T-helper 17 cell (primary cell): Measurements from ENCODE around the gene ACTN1. TPM values are rescaled to one million over a fixed set of nuclear protein-coding genes. Genes with fewer than 3 reads are reported as not detected.

Source experiments
- ATAC-seq: fragments of 150-1000 bp; cut with Tn5 transposase; 2 replicates; pipeline ENCODE4 v1.10.0; 2021; ENCODE audit warnings: mild to moderate bottlenecking, moderate library complexity
- DNase-seq, 3 donors: peaks; one replicate each; pipeline versions ENCODE4 v3.0.0 to v3.0.0-alpha.2; 2020 to 2021
- H3K9me3 ChIP-seq: one replicate; pipeline ENCODE4 v1.7.0; 2013; ENCODE audit warnings: low read length, mild to moderate bottlenecking; ENCODE audit not compliant: control insufficient read depth, poor library complexity, severe bottlenecking
- H3K27ac Mint-ChIP-seq: one replicate; pipeline ENCODE4 v1.8.0; 2022; ENCODE audit warnings: mild to moderate bottlenecking, moderate library complexity, mixed read lengths
- H3K27me3 Mint-ChIP-seq: one replicate; pipeline ENCODE4 v1.8.0; 2022; ENCODE audit warnings: mixed read lengths
- H3K36me3 Mint-ChIP-seq: one replicate; pipeline ENCODE4 v1.8.0; 2022; ENCODE audit warnings: low read depth, mixed read lengths
- H3K4me1 Mint-ChIP-seq: one replicate; pipeline ENCODE4 v1.8.0; 2022; ENCODE audit warnings: mild to moderate bottlenecking, mixed read lengths
- H3K4me3 Mint-ChIP-seq: one replicate; pipeline ENCODE4 v1.8.0; 2022; ENCODE audit warnings: mild to moderate bottlenecking, moderate library complexity, mixed read lengths
- total RNA-seq, 4 donors: library from RNA in 2 of 4; stranded (reverse) in 2 of 4; gene quantifications; one replicate each; pipeline ENCODE4 v1.2.3 and lab custom pipeline; 2022 to 2026

The ACTN1 gene
- total RNA-seq, 2 donors from 2014 or later, result 36.8 to 88.9 TPM

GRCh38 chr14:68960123-68960522 lies 19.0 kb downstream of the ACTN1 start:
- H3K36me3 Mint-ChIP-seq, result peaks cover 6% of the 10 kb centered on the region
- H3K4me1 Mint-ChIP-seq, result peaks cover 23% of the 10 kb centered on the region
- H3K27me3 Mint-ChIP-seq, result no peaks in the 10 kb centered on the region
- peak overlapping the region; percentile 53 for H3K27ac Mint-ChIP-seq
- no peak for DNase-seq
- ATAC-seq, result no peak
- no peaks in the 10 kb centered on the region for H3K9me3 ChIP-seq
- peak overlapping the region; percentile 39 for H3K4me3 Mint-ChIP-seq

DNA sequence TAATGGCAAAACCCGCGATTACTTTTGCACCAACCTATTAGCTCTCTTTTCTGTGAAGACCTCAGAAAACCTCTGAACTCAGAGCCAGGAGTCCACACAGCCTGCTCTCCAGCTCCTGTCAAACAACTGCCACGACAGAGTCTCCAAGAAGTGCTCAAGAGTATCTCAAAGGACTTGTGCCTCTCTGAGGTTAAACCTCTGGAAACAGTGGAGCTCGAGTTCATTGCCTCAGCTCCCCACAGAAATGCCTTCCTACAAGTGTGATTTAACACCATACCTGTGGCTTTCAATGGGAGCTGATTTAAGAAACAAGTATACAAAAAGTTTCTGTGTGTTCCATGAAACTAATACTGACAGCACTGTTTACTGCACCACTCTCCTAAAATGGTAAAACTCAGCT lies 20.1 kb downstream of the ACTN1 start:
- no peaks in the 10 kb centered on the region for H3K9me3 ChIP-seq
- DNase-seq (no peak), ATAC-seq (no peak)
- Mint-ChIP-seq H3K27ac (peak overlapping the region; percentile 53), H3K4me3 (peak overlapping the region; percentile 31), H3K36me3 (peaks cover 6% of the 10 kb centered on the region), H3K27me3 (no peaks in the 10 kb centered on the region), H3K4me1 (peaks cover 26% of the 10 kb centered on the region)

DNA sequence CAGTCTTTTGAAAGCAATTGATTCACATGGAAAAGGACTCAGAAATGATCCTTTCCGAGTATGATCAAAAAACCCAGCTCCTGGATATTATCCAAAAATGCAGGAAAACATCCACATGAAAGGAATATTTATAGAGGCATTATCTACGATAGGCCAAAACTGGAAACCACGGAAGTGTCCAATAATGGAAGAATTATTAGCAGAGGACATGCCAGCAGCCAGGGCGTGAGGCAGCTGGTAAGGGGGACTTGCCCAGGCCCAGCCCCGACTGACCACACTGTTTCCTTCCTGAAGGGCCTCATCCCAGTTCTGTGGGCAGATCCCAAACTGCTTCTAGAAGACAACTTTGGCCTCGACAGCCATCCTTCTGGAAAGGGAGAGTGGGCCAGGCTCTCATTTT lies 20.5 kb downstream of the ACTN1 start:
- Mint-ChIP-seq H3K36me3 (peaks cover 6% of the 10 kb centered on the region), H3K4me3 (no peak overlapping the region), H3K27ac (no peak overlapping the region), H3K4me1 (peaks cover 26% of the 10 kb centered on the region), H3K27me3 (no peaks in the 10 kb centered on the region)
- no peaks in the 10 kb centered on the region for H3K9me3 ChIP-seq
- no peak for ATAC-seq
- no peak for DNase-seq

GRCh38 chr14:68957775-68958174 lies 21.3 kb downstream of the ACTN1 start:
- Mint-ChIP-seq H3K27ac (no peak overlapping the region), H3K27me3 (no peaks in the 10 kb centered on the region)

DNA sequence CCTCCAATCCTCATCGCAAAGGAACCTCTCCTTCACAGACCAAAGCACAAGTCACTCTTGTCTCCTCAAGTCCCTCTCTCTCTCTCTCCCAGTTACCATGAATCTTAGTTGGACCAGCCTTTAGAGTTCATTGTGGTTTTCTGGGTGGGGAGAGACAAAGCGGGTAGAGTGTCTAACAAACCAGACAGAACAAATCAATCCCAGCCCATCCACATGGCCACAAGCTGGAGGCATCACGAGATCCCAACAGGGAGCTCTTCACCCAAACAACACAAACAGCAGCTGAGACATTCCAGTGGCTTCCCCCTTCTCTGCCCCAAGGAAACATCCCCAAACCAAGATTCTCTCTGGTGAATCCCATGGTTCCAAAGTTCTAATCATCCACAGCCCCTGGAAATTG lies 22.4 kb downstream of the ACTN1 start:
- ATAC-seq, result no peak
- Mint-ChIP-seq H3K4me1 (peaks cover 20% of the 10 kb centered on the region), H3K27me3 (no peaks in the 10 kb centered on the region), H3K36me3 (peaks cover 2% of the 10 kb centered on the region), H3K4me3 (no peak overlapping the region), H3K27ac (no peak overlapping the region)
- no peak for DNase-seq
- H3K9me3 ChIP-seq, result no peaks in the 10 kb centered on the region

More at GRCh38 chr14:68957775-68958174, 21.3 kb downstream of the ACTN1 start:
- Mint-ChIP-seq H3K36me3 (peaks cover 4% of the 10 kb centered on the region), H3K4me3 (no peak overlapping the region), H3K4me1 (peaks cover 25% of the 10 kb centered on the region)
- DNase-seq, result no peak
- no peaks in the 10 kb centered on the region for H3K9me3 ChIP-seq
- ATAC-seq, result no peak

GRCh38 chr14:68955851-68956179 lies 23.3 kb downstream of the ACTN1 start:
- H3K27me3 Mint-ChIP-seq, result no peaks in the 10 kb centered on the region
- DNase-seq (no peak), ATAC-seq (no peak)
- H3K27ac Mint-ChIP-seq, result no peak overlapping the region
- peaks cover 2% of the 10 kb centered on the region for H3K36me3 Mint-ChIP-seq
- no peaks in the 10 kb centered on the region for H3K9me3 ChIP-seq
- H3K4me1 Mint-ChIP-seq, result peaks cover 19% of the 10 kb centered on the region
- no peak overlapping the region for H3K4me3 Mint-ChIP-seq

DNA sequence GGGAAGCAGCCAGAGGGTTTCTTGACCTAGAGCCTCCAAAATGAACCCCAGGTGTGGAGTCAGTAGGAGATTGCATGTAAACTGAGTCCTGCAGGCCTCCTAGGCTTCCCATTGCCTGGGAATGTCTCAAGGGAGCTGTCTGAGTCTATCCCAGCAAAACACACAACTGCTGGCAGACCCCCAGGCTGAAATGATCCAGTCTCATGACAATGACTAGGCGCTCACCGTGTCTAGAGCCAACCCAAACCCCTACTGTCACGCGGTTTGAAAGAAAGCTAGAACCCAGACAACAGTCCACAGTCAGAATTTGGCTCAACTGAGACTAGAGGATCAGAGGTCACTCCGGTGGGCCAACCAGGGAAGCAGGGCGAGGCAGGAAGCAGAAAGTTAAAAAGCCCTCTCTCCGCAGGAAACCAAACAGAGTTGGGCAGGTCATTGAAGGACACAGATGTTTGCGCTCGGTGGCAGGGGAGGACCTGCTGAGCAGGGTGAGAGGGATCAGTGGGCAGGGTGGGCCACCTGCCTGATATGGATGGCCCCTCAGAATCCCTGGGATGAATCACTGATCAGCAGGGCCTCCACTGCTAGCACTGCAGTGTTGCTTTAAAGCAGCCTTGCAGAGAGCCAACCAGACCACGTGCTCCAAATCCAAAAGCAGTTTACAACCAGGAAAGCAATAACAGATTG lies 23.8 kb downstream of the ACTN1 start:
- H3K4me3 Mint-ChIP-seq, result no peak overlapping the region
- H3K9me3 ChIP-seq, result no peaks in the 10 kb centered on the region
- H3K27ac Mint-ChIP-seq, result no peak overlapping the region
- H3K4me1 Mint-ChIP-seq, result peaks cover 19% of the 10 kb centered on the region
- no peaks in the 10 kb centered on the region for H3K27me3 Mint-ChIP-seq
- ATAC-seq (no peak), DNase-seq (no peak)
- H3K36me3 Mint-ChIP-seq, result peaks cover 2% of the 10 kb centered on the region

GRCh38 chr14:68953196-68953555 lies 25.9 kb downstream of the ACTN1 start:
- Mint-ChIP-seq H3K36me3 (no peaks in the 10 kb centered on the region), H3K4me3 (no peak overlapping the region), H3K4me1 (peaks cover 17% of the 10 kb centered on the region), H3K27me3 (no peaks in the 10 kb centered on the region), H3K27ac (no peak overlapping the region)
- H3K9me3 ChIP-seq, result no peaks in the 10 kb centered on the region
- DNase-seq, result no peak
- no peak for ATAC-seq

- no peak for DNase-seq
- H3K27ac Mint-ChIP-seq, result no peak overlapping the region
- no peaks in the 10 kb centered on the region for H3K27me3 Mint-ChIP-seq
- peaks cover 17% of the 10 kb centered on the region for H3K4me1 Mint-ChIP-seq
- ATAC-seq, result no peak
- no peaks in the 10 kb centered on the region for H3K36me3 Mint-ChIP-seq
- no peak overlapping the region for H3K4me3 Mint-ChIP-seq
- H3K9me3 ChIP-seq, result no peaks in the 10 kb centered on the region
These were observed 26.4 kb downstream of the ACTN1 start for GRCh38 chr14:68952531-68953195.

DNA sequence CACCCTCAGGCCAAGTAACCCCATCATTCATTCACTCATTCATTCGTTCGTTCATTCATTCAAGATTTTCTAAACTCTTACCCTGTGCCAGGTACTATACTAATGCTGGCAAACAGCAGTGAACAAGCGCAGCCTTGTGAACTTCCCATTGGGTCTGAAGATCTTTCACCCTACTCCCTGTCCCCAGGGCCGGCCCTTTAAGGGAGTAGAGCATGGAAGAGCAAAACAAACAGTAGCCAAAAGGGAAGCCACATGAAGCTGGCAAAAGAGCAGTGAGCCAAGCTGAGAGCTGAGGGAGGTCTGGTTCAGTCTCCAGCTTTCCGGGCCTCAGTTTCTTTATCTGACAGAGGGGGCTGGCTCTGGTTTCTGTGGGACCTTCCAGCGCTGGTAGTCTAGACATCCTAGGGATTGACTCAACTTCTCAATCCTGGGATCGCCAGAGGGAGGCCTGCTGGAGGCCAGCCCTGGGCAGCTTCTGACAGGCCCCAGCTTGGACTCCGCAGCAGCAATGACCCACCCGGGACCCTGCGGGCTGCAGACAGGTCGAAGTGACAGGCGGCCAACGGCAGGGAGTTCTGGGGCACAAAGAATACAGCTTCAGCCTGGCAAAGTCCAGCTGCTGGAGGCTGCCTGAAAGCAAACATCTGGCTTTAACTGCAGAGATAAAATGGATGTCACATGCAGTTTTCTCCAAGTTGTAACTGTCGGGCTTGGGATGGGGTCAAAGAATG lies 27.1 kb downstream of the ACTN1 start:
- Mint-ChIP-seq H3K36me3 (no peaks in the 10 kb centered on the region), H3K4me1 (peaks cover 16% of the 10 kb centered on the region), H3K27ac (no peak overlapping the region), H3K27me3 (no peaks in the 10 kb centered on the region), H3K4me3 (no peak overlapping the region)
- H3K9me3 ChIP-seq, result no peaks in the 10 kb centered on the region
- DNase-seq (no peak), ATAC-seq (no peak)

DNA sequence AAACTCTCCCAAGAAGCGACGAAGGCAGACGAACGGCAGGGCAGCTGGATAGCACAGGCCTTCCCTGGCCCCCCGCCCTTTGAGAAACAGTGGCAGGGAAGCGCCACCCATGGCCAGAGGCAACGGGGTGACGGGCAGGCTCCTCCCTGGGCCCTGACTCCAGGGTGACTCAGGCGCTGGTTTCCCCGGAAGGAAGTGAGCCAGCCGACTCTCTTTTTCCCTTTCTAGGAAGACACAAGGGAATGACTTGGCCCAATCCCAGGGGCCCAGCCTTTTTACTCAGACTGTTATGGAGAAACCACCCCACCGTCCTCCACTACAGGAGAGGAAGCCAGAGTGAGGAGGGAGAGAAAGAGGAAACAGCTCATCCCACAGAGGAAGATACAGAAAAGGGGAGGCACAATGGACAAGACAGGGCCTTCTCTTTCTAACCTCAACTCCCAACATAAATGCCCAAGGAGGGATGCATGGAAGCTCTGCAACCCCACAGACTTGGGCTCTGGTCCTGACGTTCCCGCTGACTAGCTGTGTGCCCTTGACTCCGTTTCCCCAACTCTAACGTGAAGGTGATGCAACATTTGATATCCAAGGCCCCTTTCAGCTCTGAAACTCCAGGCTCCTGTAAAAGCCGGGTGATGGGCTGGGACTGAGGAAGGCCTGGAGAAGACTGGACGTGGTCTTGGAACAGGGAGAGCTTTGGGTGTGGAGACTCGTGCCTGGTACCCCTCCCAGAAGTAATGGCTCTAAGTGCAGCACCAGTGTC lies 27.9 kb downstream of the ACTN1 start:
- Mint-ChIP-seq H3K27ac (peak overlapping the region; percentile 29), H3K27me3 (no peaks in the 10 kb centered on the region), H3K4me3 (no peak overlapping the region), H3K4me1 (peaks cover 11% of the 10 kb centered on the region), H3K36me3 (no peaks in the 10 kb centered on the region)
- DNase-seq, result no peak
- no peak for ATAC-seq
- no peaks in the 10 kb centered on the region for H3K9me3 ChIP-seq

DNA sequence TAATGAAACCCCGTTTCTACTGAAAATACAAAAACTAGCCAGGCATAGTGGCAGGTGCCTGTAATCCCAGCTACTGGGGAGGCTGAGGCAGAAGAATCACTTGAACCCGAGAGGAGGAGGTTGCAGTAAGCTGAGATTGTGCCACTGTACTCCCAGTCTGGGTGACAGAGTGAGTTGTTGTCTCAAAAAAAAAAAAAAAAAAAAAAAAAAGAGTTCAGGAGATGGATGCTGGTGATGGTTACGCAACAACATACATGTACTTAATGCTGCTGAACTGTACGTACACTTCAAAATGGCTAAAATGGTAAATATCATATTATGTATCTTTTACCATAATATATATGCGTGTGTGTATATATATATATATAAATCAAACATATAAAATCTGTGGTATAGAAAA lies 29.0 kb downstream of the ACTN1 start:
- H3K4me3 Mint-ChIP-seq, result no peak overlapping the region
- H3K4me1 Mint-ChIP-seq, result peaks cover 15% of the 10 kb centered on the region
- no peaks in the 10 kb centered on the region for H3K27me3 Mint-ChIP-seq
- no peak for DNase-seq
- peak overlapping the region; percentile 29 for H3K27ac Mint-ChIP-seq
- no peaks in the 10 kb centered on the region for H3K9me3 ChIP-seq
- no peak for ATAC-seq
- H3K36me3 Mint-ChIP-seq, result peaks cover under 1% of the 10 kb centered on the region

GRCh38 chr14:68949601-68949965 lies 29.5 kb downstream of the ACTN1 start:
- Mint-ChIP-seq H3K4me3 (no peak overlapping the region), H3K36me3 (peaks cover 2% of the 10 kb centered on the region), H3K4me1 (peaks cover 15% of the 10 kb centered on the region), H3K27ac (no peak overlapping the region), H3K27me3 (no peaks in the 10 kb centered on the region)
- DNase-seq, result no peak
- no peak for ATAC-seq
- no peaks in the 10 kb centered on the region for H3K9me3 ChIP-seq
